Measurements from ENCODE around the gene SMIM3.
"Not testable (repeated sequence)": the region's sequence is repeated elsewhere in the genome, so short reads cannot be mapped to it uniquely, and the experiment has no call there.

The SMIM3 gene

GRCh38 chr5:150801117-150801927, 22.8 kb downstream of the SMIM3 start:
- no peak for DNase-seq

GRCh38 chr5:150804388-150804787, 25.8 kb downstream of the SMIM3 start:
- DNase-seq = no peak

GRCh38 chr5:150809363-150809762, 30.8 kb downstream of the SMIM3 start:
- no peak for DNase-seq

GRCh38 chr5:150815010-150815409, 36.5 kb downstream of the SMIM3 start:
- no peak for DNase-seq

- no peak for DNase-seq
Observed at GRCh38 chr5:150816946-150817345, 38.4 kb downstream of the SMIM3 start.

- DNase-seq = no peak
Observed at GRCh38 chr5:150829744-150830143, 51.2 kb downstream of the SMIM3 start.

- not testable (repeated sequence) for DNase-seq
Observed at GRCh38 chr5:150831821-150832220, 53.3 kb downstream of the SMIM3 start.

- no peak for DNase-seq
Observed at GRCh38 chr5:150836064-150836463, 57.5 kb downstream of the SMIM3 start.

- no peak for DNase-seq
Observed at GRCh38 chr5:150836703-150837102, 58.1 kb downstream of the SMIM3 start.

- not testable (repeated sequence) for DNase-seq
Observed at GRCh38 chr5:150845185-150845859, 66.8 kb downstream of the SMIM3 start.

GRCh38 chr5:150846308-150846653, 67.7 kb downstream of the SMIM3 start, which contains the start of gene IRGM:
TSS of gene IRGM (plus strand) at chr5:150846521. CDS start at chr5:150848124, 1,603 bp downstream.
- DNase-seq = not testable (repeated sequence)

Data from activated naive CD4-positive, alpha-beta T cell treated with anti-CD3 and anti-CD28 coated beads, Interleukin-2, amount 50 U/mL, for 16 hours (primary cell).